Measurements from ENCODE around the gene FDCSP.
"Not testable (repeated sequence)": the region's sequence is repeated elsewhere in the genome, so short reads cannot be mapped to it uniquely, and the experiment has no call there.

FDCSP gene

DNA sequence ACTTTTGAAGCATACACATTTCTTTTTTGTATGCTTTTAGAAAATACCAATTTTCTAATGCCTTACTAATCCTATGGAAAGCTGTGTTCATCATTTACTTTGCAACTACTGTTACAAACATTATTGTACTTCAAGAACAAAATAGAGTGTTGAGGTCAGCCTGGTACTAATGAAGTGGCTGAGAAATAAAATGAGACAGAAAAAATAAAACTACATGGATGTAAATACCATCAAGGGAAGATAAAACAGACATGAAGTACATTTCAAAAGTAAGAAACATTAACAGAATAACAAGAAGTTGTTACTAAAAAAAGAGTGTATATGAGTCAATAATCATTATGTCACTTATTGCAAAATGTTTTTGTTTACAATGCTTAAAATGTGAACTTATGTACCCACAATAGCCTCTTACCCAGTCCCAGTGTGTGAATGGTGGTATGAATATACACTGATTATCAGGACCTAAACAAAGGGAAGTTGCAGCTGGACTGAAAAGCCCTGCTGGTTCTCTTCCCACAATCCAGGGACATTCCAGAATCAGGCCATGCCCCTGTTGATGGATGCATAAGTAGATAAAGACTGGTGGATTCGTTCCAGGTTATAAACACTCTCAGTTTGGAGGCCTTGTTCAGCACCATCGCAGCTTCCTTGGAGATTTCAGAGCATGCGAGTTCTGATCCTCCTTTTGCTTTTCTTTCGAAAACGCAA lies 14.1 kb downstream of the FDCSP start:
- DNase-seq = no peak

DNA sequence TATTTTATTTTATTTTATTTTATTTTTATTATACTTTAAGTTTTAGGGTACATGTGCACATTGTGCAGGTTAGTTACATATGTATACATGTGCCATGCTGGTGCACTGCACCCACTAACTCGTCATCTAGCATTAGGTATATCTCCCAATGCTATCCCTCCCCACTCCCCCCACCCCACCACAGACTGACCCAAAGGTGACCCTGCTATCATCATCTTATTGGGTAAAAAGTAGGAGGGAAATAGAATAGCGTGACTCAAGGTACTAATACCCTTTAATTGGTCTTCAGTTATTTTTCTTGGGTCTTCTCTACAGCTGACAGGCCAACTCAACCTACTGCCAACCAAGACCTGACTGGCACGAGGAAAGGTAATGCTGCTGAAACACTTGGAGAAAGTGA lies 16.4 kb downstream of the FDCSP start, which contains the start of gene CSN3:
TSS of gene CSN3 (plus strand) at position 301 of the 400 bp plus-strand sequence. CDS start 2,223 bp downstream, outside the sequence.
- not testable (repeated sequence) for DNase-seq

DNA sequence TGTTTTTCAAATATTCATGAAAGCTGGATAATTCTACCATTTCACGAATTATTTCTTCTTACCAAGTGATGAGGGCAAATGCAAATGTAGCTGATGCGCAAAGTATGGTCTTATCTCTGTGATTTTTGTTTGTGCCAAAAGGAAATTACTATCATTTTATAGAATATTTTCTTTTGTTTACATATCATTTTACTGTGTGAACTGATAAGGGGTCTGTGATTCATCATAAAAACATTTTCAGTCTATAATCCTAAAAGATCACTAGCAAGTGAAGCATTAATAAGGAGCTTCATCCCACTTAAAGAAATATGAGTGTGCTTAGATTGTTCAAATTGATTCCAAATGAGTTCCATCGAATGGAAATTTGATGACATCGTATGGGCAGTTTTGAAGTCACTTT lies 17.2 kb downstream of the FDCSP start:
- DNase-seq = no peak

DNA sequence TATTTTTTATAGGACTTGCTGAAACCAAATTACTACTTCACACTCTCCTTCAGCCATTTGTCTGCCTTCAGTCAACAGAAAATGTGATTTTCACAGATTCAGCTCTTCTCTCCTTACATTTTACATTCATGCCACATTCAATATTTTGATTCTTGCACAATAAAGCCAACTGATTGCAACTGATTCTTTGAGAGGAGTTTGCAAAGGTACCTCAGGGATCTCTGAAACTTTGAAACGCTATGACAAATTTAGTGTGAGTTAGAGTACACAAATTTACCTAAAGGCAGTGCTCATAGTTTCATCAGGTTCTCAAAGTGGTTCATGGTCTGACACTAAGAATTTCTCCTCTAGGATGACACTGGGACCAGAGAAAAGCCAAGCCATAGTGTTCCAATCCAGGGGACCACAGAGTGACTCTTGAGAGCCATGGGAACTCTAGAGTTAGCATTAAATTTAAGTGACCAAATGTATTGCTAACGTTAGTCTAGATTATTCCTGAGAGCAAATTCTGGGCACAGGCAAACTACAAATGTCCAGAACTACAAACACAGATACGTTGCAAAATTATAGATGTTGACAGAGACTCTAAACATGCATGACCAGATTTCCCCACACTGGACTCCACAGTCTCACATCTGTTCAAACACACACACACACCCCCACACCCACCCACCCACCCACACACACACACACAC lies 25.5 kb downstream of the FDCSP start:
- DNase-seq = no peak

DNA sequence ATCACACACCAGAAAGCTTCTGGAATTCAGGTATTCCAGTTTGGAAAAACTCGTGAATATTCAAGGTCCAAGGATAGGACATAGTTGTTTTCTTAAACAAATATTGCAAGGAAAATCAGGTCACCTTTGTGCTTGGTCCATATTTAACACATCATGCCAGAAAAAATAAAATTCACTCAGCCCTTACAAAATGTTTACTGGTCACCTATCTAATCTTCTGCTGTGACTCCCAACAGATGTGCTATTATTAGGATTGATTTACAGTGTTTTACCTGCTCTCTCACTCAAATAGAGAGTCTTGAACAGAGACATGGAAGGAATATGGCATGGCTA lies 26.0 kb downstream of the FDCSP start:
- DNase-seq = no peak

DNA sequence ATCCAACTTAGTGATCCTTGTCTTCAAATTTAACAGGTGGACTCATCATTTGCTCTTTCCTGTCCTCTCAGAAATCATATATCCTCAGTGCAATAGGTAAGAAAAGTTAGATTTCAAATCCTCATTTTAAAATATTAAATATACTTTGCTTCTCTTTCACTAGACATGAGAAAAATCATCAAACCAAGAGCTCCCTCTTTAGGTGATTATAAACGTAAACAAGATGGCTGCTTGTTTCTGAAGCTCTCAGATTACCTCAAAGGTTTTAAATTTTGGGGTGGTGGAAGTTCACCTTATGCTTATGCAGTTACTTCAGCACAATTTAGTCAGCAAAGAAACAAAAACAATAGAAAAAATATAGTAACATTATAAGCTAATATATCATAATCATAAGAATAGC lies 43.8 kb downstream of the FDCSP start:
- DNase-seq = no peak

DNA sequence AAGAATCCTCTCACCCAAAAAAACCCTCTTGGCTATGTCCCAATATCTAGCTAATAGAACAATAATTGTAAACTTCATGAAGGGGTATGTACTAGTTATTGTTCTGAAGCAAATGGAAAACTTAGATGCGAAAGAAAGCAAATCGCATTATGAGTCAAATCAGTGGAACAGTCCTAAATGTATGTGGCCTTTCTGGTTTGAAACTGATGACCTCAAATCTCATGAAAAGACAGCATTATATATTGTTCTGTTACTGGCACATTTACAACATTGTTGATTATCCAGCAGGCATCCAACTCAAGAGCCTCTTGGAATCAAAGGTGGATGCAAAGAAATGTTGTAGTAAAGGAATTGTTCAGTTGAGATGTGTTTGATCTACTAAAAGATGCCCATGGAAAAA lies 51.2 kb downstream of the FDCSP start:
- no peak for DNase-seq

DNA sequence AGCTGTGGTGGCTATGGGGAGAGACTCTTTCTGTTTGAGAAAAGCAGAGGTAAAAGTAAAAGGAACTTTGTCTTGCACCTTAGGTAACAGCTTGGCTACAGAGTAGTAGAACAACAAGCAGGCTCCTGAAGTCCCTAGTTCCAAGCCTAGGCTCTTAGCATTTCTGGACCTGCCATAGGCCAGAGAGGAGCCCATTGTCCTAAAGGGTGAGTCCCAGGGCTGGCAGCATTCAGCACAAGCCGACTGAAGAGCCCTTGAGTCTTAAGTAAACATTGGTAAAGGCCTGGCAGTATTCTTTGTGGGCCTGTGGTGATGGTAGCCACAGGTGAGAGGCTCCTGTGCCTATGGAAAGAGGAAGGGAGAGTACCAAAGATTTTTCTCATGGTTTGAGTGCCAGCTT lies 54.6 kb downstream of the FDCSP start:
- no peak for DNase-seq
